ENCODE data around the gene ZNF518B. TPM values are rescaled to one million over a fixed set of nuclear protein-coding genes. Genes with fewer than 3 reads are reported as not detected.

ZNF518B gene
- total RNA-seq, 2 donors from 2014 or later = 2.3 to 17.1 TPM

GRCh38 chr4:10496200-10496599, 39.0 kb upstream of the ZNF518B start:
- DNase-seq (no peak), ATAC-seq (no peak)
- no peak overlapping the region for H3K4me3 ChIP-seq
- no peaks in the 10 kb centered on the region for H3K4me1 ChIP-seq
- WGBS, 2 donors = 23 to 30% methylated on average over 4 of the region's 4 CpGs
- no peaks in the 10 kb centered on the region for H3K36me3 ChIP-seq (replicated peaks in 1 of 2; ENCODE audit: insufficient read depth in 1 of 2, low read depth in 2 of 2)
- TF ChIP-seq CTCF (IDR thresholded peaks at IDR 0.05) = no peak
- TF ChIP-seq POLR2A (IDR thresholded peaks at IDR 0.05) = no peak
- no peak overlapping the region for H3K27ac ChIP-seq
- no peaks in the 10 kb centered on the region for H3K27me3 ChIP-seq
- intact Hi-C loops (cut with DNase I) = no loop called here
- H3K9me3 ChIP-seq = no peaks in the 10 kb centered on the region

- no peaks in the 10 kb centered on the region for H3K9me3 ChIP-seq
- no peak overlapping the region for H3K4me3 ChIP-seq
- no peak for TF ChIP-seq CTCF (IDR thresholded peaks at IDR 0.05)
- TF ChIP-seq POLR2A (IDR thresholded peaks at IDR 0.05) = no peak
- DNase-seq = no peak
- WGBS, 2 donors = 60 to 62% methylated on average over 8 of the region's 8 CpGs
- no peaks in the 10 kb centered on the region for H3K36me3 ChIP-seq (replicated peaks in 1 of 2; ENCODE audit: insufficient read depth in 1 of 2, low read depth in 2 of 2)
- intact Hi-C loops (cut with DNase I) = no loop called here
- no peaks in the 10 kb centered on the region for H3K27me3 ChIP-seq
- no peak for ATAC-seq
- H3K4me1 ChIP-seq = no peaks in the 10 kb centered on the region
- no peak overlapping the region for H3K27ac ChIP-seq
Measured at GRCh38 chr4:10495651-10496050, 38.4 kb upstream of the ZNF518B start.

GRCh38 chr4:10492464-10492863, 35.2 kb upstream of the ZNF518B start:
- Histone ChIP-seq H3K27me3 (no peaks in the 10 kb centered on the region), H3K27ac (no peak overlapping the region), H3K4me3 (no peak overlapping the region), H3K36me3 (replicated peaks in 1 of 2; ENCODE audit: insufficient read depth in 1 of 2, low read depth in 2 of 2) (no peaks in the 10 kb centered on the region), H3K9me3 (no peaks in the 10 kb centered on the region), H3K4me1 (no peaks in the 10 kb centered on the region)
- WGBS, 2 donors = 19 to 23% methylated on average over 11 of the region's 11 CpGs
- TF ChIP-seq CTCF (IDR thresholded peaks at IDR 0.05) (no peak), POLR2A (IDR thresholded peaks at IDR 0.05) (no peak)
- ATAC-seq (no peak), DNase-seq (no peak)
- intact Hi-C loops (cut with DNase I) = no loop called here

- intact Hi-C loops (cut with DNase I) = no loop called here
- Histone ChIP-seq H3K4me3 (no peak overlapping the region), H3K4me1 (no peaks in the 10 kb centered on the region), H3K27ac (no peak overlapping the region), H3K36me3 (replicated peaks in 1 of 2; ENCODE audit: insufficient read depth in 1 of 2, low read depth in 2 of 2) (no peaks in the 10 kb centered on the region), H3K9me3 (no peaks in the 10 kb centered on the region), H3K27me3 (no peaks in the 10 kb centered on the region)
- TF ChIP-seq POLR2A (IDR thresholded peaks at IDR 0.05) (no peak), CTCF (IDR thresholded peaks at IDR 0.05) (no peak)
- 46 to 55% methylated on average over 3 of the region's 3 CpGs for WGBS, 2 donors
- no peak for DNase-seq
- ATAC-seq = no peak
Measured at GRCh38 chr4:10491401-10491800, 34.2 kb upstream of the ZNF518B start.

- no peaks in the 10 kb centered on the region for H3K27me3 ChIP-seq
- intact Hi-C loops (cut with DNase I) = no loop called here
- H3K4me1 ChIP-seq = no peaks in the 10 kb centered on the region
- ATAC-seq (no peak), DNase-seq (no peak)
- H3K4me3 ChIP-seq = no peak overlapping the region
- H3K9me3 ChIP-seq = no peaks in the 10 kb centered on the region
- TF ChIP-seq POLR2A (IDR thresholded peaks at IDR 0.05) = no peak
- TF ChIP-seq CTCF (IDR thresholded peaks at IDR 0.05) = no peak
- 71 to 75% methylated on average over 5 of the region's 5 CpGs for WGBS, 2 donors
- no peak overlapping the region for H3K27ac ChIP-seq
- no peaks in the 10 kb centered on the region for H3K36me3 ChIP-seq (replicated peaks in 1 of 2; ENCODE audit: insufficient read depth in 1 of 2, low read depth in 2 of 2)
Measured at GRCh38 chr4:10490996-10491395, 33.8 kb upstream of the ZNF518B start.

Data from body of pancreas (tissue), 4 donors.